SK-N-SH (cell line): ENCODE measurements around the gene PCDH18. TPM values are rescaled to one million over a fixed set of nuclear protein-coding genes. Genes with fewer than 3 reads are reported as not detected.

ENCODE experiments used
- CTCF ChIA-PET: fragments of 300-600, 350-600 bp; formaldehyde crosslinking; extraction: SDS; loops from one replicate; lab custom pipeline; 2021; lab: Yijun Ruan, JAX
- POLR2A ChIA-PET: fragments of 350-600 bp; sonication (Branson Sonifier 250); formaldehyde crosslinking; extraction: SDS; loops from one replicate; lab custom pipeline; 2020; ENCODE audit warnings: antibody characterized with exemption, inconsistent platforms; lab: Yijun Ruan, JAX
- DNase-seq: peaks from one replicate; pipeline ENCODE4 v3.0.0; 2012
- H2AFZ ChIP-seq: fragments of 200-600 bp; sonication (generic); 2 replicates; pipeline ENCODE4 v1.8.1; 2016; ENCODE audit warnings: antibody characterized with exemption, mild to moderate bottlenecking, low read depth
- H3F3A ChIP-seq: fragments of 200-600 bp; sonication (generic); replicated peaks from 2 replicates; pipeline ENCODE3; 2016; ENCODE audit warnings: antibody characterized with exemption, mild to moderate bottlenecking; ENCODE audit not compliant: insufficient read depth
- H3K27ac ChIP-seq, 2 experiments: fragments of 200-500 bp in 1 of 2; fragments of 200-600 bp in 1 of 2; sonication (Bioruptor generic) in 1 of 2; sonication (generic), shearing (Covaris generic) in 1 of 2; 2 replicates each; pipeline versions ENCODE4 v1.5.1 to v1.6.1; 2014 to 2016; ENCODE audit warnings: low read depth in 2 of 2, inconsistent platforms in 1 of 2, low read length in 1 of 2, mild to moderate bottlenecking in 1 of 2, mixed read lengths in 1 of 2
- H3K27me3 ChIP-seq: fragments of 200-600 bp; sonication (generic), shearing (Covaris generic); 2 replicates; pipeline ENCODE4 v1.6.1; 2016; ENCODE audit warnings: mixed run types; ENCODE audit not compliant: insufficient read depth
- H3K36me3 ChIP-seq, 2 experiments: fragments of 200-500 bp in 1 of 2; fragments of 200-600 bp in 1 of 2; sonication (Bioruptor generic) in 1 of 2; sonication (generic) in 1 of 2; replicated peaks in 1 of 2; 2 replicates each; pipeline versions ENCODE3 to v1.5.1; 2014 to 2016; ENCODE audit warnings: low read length in 1 of 2, mild to moderate bottlenecking in 1 of 2; ENCODE audit not compliant: insufficient read depth in 2 of 2, control insufficient read depth in 1 of 2
- H3K4me1 ChIP-seq, 2 experiments: fragments of 200-500 bp in 1 of 2; fragments of 200-600 bp in 1 of 2; sonication (Bioruptor generic) in 1 of 2; sonication (generic), shearing (Covaris generic) in 1 of 2; 2 replicates each; pipeline versions ENCODE4 v1.5.1 to v1.6.1; 2014 to 2016; ENCODE audit warnings: low read depth in 1 of 2, low read length in 1 of 2, mixed run types in 1 of 2; ENCODE audit not compliant: insufficient read depth in 2 of 2, control insufficient read depth in 1 of 2
- H3K4me2 ChIP-seq: fragments of 200-600 bp; sonication (generic), shearing (Covaris generic); 2 replicates; pipeline ENCODE4 v1.6.1; 2017; ENCODE audit warnings: mixed run types
- H3K4me3 ChIP-seq, 2 experiments: fragments of 200-500 bp in 1 of 2; fragments of 200-600 bp in 1 of 2; sonication (Bioruptor generic) in 1 of 2; sonication (generic), shearing (Covaris generic) in 1 of 2; 2 replicates each; pipeline versions ENCODE4 v1.5.1 to v1.8.1; 2014 to 2016; ENCODE audit warnings: low read depth in 2 of 2, inconsistent platforms in 1 of 2, low read length in 1 of 2, mild to moderate bottlenecking in 1 of 2, mixed read lengths in 1 of 2, moderate library complexity in 1 of 2
- H3K79me2 ChIP-seq: fragments of 200-600 bp; sonication (generic); 2 replicates; pipeline ENCODE4 v1.8.1; 2017; ENCODE audit warnings: mild to moderate bottlenecking; ENCODE audit not compliant: insufficient read depth
- H3K9ac ChIP-seq: fragments of 200-600 bp; sonication (generic); 2 replicates; pipeline ENCODE4 v1.6.1; 2017; ENCODE audit warnings: mixed run types
- H3K9me2 ChIP-seq: fragments of 200-600 bp; sonication (generic); 2 replicates; pipeline ENCODE4 v1.6.1; 2017; ENCODE audit warnings: mixed run types
- H3K9me3 ChIP-seq: fragments of 200-600 bp; sonication (generic); 2 replicates; pipeline ENCODE4 v1.6.1; 2017; ENCODE audit warnings: mixed run types, mild to moderate bottlenecking, moderate library complexity
- H4K20me1 ChIP-seq: fragments of 200-600 bp; sonication (generic); 2 replicates; pipeline ENCODE4 v1.6.1; 2017; ENCODE audit warnings: mild to moderate bottlenecking, mixed run types; ENCODE audit not compliant: insufficient read depth
- CHD2 ChIP-seq: fragments of 150-350 bp; IDR thresholded peaks from 2 replicates; pipeline ENCODE4 v1.6.1; 2018; ENCODE audit warnings: low read length; ENCODE audit not compliant: partially characterized antibody
- ELF1 ChIP-seq: IDR thresholded peaks from 2 replicates; pipeline ENCODE4 v1.4.0; 2012
- FOSL2 ChIP-seq: IDR thresholded peaks from 2 replicates; pipeline ENCODE4 v1.4.0; 2012; ENCODE audit warnings: low read depth, mild to moderate bottlenecking, moderate library complexity, borderline replicate concordance
- FOXJ3 ChIP-seq: sonication (generic); formaldehyde crosslinking; IDR thresholded peaks from 2 replicates; pipeline ENCODE4 v1.5.1; 2020; ENCODE audit warnings: mild to moderate bottlenecking, missing genetic modification reagents
- FOXM1 ChIP-seq: IDR thresholded peaks from 2 replicates; pipeline ENCODE4 v1.4.0; 2012; ENCODE audit warnings: low read depth, mild to moderate bottlenecking
- GABPA ChIP-seq: IDR thresholded peaks from 2 replicates; pipeline ENCODE4 v1.4.0; 2012; ENCODE audit warnings: low read depth, mild to moderate bottlenecking
- GATA2 ChIP-seq: sonication (generic); formaldehyde crosslinking; IDR thresholded peaks from 2 replicates; pipeline ENCODE4 v1.5.0; 2020; ENCODE audit warnings: mild to moderate bottlenecking, missing genetic modification reagents
- MEF2A ChIP-seq: IDR thresholded peaks from 2 replicates; pipeline ENCODE4 v1.4.0; 2012; ENCODE audit warnings: low read depth, borderline replicate concordance
- NFIC ChIP-seq: IDR thresholded peaks from 2 replicates; pipeline ENCODE4 v1.4.0; 2012; ENCODE audit warnings: borderline replicate concordance
- PBX3 ChIP-seq: IDR thresholded peaks from 2 replicates; pipeline ENCODE4; 2012
- REST ChIP-seq: IDR thresholded peaks from 2 replicates; pipeline ENCODE4 v1.6.1; 2012; ENCODE audit warnings: mild to moderate bottlenecking, low read depth, low read length, moderate library complexity
- RXRA ChIP-seq: IDR thresholded peaks from 2 replicates; pipeline ENCODE4 v1.4.0; 2012; ENCODE audit warnings: low read depth, mild to moderate bottlenecking, borderline replicate concordance
- TEAD4 ChIP-seq: IDR thresholded peaks from 2 replicates; pipeline ENCODE4 v1.4.0; 2012; ENCODE audit warnings: mild to moderate bottlenecking, borderline replicate concordance; ENCODE audit not compliant: insufficient read depth
- YY1 ChIP-seq: IDR thresholded peaks from 2 replicates; pipeline ENCODE4 v1.4.0; 2012; ENCODE audit warnings: low read depth, mild to moderate bottlenecking
- WGBS: methylation state at CpG from one replicate; pipeline ENCODE4 v1.1.6; 2017; ENCODE audit warnings: low lambda C conversion rate; 5-methylcytosine and 5-hydroxymethylcytosine counted together
- polyA plus RNA-seq, 3 experiments: library from polyadenylated mRNA; depleted of rRNA; stranded (reverse); fragments of >200 nt; gene quantifications; 2 replicates each; pipeline ENCODE4 v1.2.3, GENCODE V29; 2012
- TF ChIP-seq, protein P1 (sequence below): fragments of 150-350 bp; IDR thresholded peaks from 2 replicates; pipeline ENCODE4 v1.6.1; 2016; ENCODE audit warnings: mild to moderate bottlenecking, low read depth, low read length

Gene PCDH18
- polyA plus RNA-seq, 1 of the 3 experiments (the other 2 are of a cell fraction) = 25.0 TPM

DNA sequence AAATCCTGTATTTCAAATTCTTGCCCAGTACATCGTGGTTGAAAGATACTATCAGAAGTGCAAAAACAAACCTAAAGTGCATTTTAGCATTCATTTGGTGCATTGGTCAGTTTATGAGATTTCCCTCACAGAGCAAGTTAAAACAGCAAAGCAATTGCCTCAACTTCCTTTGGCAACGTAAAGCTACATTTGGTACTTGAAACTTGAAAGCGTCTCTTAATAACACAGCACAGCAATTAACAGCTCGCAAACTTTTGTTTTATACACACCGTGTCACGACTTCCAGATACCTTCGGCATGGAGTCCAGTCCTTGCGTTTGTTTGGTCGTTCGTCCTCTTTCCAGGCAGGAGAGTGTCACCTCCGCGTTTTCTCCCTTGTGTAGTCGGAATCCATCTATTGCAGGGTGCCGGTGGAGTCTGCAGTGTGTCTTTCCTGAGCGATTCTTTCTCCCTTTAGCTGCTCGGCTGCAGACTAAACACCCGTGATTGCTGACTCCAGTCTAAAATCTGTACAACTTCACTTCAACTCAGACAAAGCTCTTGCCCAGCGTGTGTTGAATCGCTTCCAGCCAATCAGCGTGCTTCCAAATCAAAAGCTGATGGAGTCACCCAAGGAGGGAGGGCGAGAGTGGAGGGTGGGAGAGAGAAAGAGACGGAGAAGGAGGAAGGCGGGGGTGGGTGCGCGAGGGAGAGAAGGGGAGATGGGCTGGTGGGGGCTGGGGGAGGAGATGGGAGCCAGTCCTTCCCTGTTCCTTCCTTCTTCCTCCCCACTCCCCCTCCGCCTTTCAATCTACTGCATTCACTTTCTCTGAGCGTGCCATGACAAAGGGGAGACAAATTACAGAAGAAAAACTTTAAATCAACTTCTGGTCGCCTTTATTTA, at the start of gene PCDH18 (continued):
- peak; percentile 71 for TF ChIP-seq CHD2
- TF ChIP-seq FOSL2 = no peak
- TF ChIP-seq ELF1 = no peak
- no peak for TF ChIP-seq RXRA
- peak; percentile 27; the same call in 1 of the 2 replicates for TF ChIP-seq NFIC
- no peak for TF ChIP-seq YY1
- no peak for TF ChIP-seq TEAD4
- no peak for TF ChIP-seq PBX3
- TF ChIP-seq MEF2A = no peak
- no peak for TF ChIP-seq FOXJ3
- TF ChIP-seq GATA2 = no peak
- no peak for TF ChIP-seq FOXM1
- TF ChIP-seq GABPA = no peak
- TF ChIP-seq REST = no peak

- no peak overlapping the region for H2AFZ ChIP-seq
- H3K4me2 ChIP-seq = no peak overlapping the region
- no peaks in the 10 kb centered on the region for H3K36me3 ChIP-seq
- H3K9me3 ChIP-seq = no peaks in the 10 kb centered on the region
- ChIA-PET POLR2A (no interaction called here), CTCF (interaction anchor here (0.6 kb wide), 1 partner anchor 283 kb away, joined by 6 read pairs; no protein-coding TSS in a partner anchor)
- no peak for DNase-seq
- no peaks in the 10 kb centered on the region for H3F3A ChIP-seq
- H4K20me1 ChIP-seq = no peaks in the 10 kb centered on the region
- H3K4me3 ChIP-seq = no peak overlapping the region
- H3K27me3 ChIP-seq = no peaks in the 10 kb centered on the region
- WGBS = 24% methylated on average over 1 of the region's 1 CpG
- no peaks in the 10 kb centered on the region; a peak in 1 of 4 replicates for H3K4me1 ChIP-seq
- no peak overlapping the region for H3K27ac ChIP-seq
- H3K9me2 ChIP-seq = no peaks in the 10 kb centered on the region
- no peaks in the 10 kb centered on the region for H3K79me2 ChIP-seq
- H3K9ac ChIP-seq = no peak overlapping the region
- TF ChIP-seq RXRA (no peak), FOXJ3 (no peak), YY1 (no peak), PBX3 (0 out of 2 replicates have a peak, but pooled peaks have one; percentile 10)
- TF ChIP-seq, protein P1, sequence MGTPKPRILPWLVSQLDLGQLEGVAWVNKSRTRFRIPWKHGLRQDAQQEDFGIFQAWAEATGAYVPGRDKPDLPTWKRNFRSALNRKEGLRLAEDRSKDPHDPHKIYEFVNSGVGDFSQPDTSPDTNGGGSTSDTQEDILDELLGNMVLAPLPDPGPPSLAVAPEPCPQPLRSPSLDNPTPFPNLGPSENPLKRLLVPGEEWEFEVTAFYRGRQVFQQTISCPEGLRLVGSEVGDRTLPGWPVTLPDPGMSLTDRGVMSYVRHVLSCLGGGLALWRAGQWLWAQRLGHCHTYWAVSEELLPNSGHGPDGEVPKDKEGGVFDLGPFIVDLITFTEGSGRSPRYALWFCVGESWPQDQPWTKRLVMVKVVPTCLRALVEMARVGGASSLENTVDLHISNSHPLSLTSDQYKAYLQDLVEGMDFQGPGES = no peak
Observed at GRCh38 chr4:137576446-137576845, 44.2 kb upstream of the PCDH18 start.
